Panc1 (cell line): ENCODE measurements around the gene KRT5. TPM values are rescaled to one million over a fixed set of nuclear protein-coding genes. Genes with fewer than 3 reads are reported as not detected.

Experiments
- ATAC-seq: fragments of 200-7000 bp; cut with Tn5 transposase; 2 replicates; pipeline ENCODE4 v1.9.1; 2020; ENCODE audit warnings: mild to moderate bottlenecking, moderate library complexity
- BruUV-seq: library from RNA; stranded (reverse); fragments of 400-500 nt; replicated peaks from 2 replicates; lab custom pipeline; 2021; lab: Mats Ljungman, UMichigan
- CTCF ChIA-PET: fragments of 300-600 bp; sonication (Branson Sonifier 250); formaldehyde crosslinking; loops from one replicate; lab custom pipeline; 2022; ENCODE audit warnings: antibody characterized with exemption; lab: Charles Lee
- POLR2A ChIA-PET: fragments of 300-600 bp; sonication (Branson Sonifier 250); formaldehyde crosslinking; loops from one replicate; lab custom pipeline; 2022; ENCODE audit warnings: antibody characterized with exemption; lab: Charles Lee
- DNase-seq: peaks from one replicate; pipeline ENCODE4 v3.0.0-alpha.2; 2010; ENCODE audit warnings: low read depth, low spot score
- H3K27ac ChIP-seq: 2 replicates; pipeline ENCODE4 v1.5.1; 2011; ENCODE audit warnings: mild to moderate bottlenecking, low read length, inconsistent platforms
- H3K27me3 ChIP-seq: fragments of 200-500 bp; sonication (Bioruptor generic); 2 replicates; pipeline ENCODE4 v1.6.0; 2014; ENCODE audit warnings: low read length, inconsistent platforms; ENCODE audit not compliant: control insufficient read depth, insufficient read depth
- H3K36me3 ChIP-seq: fragments of 200-500 bp; sonication (Bioruptor generic); 2 replicates; pipeline ENCODE4 v1.5.1; 2014; ENCODE audit warnings: inconsistent platforms, mild to moderate bottlenecking, low read length, moderate library complexity; ENCODE audit not compliant: control insufficient read depth, insufficient read depth
- H3K4me1 ChIP-seq: 2 replicates; pipeline ENCODE4 v1.5.1; 2011; ENCODE audit warnings: inconsistent platforms, mild to moderate bottlenecking, low read length, moderate library complexity; ENCODE audit not compliant: control insufficient read depth, insufficient read depth
- H3K4me3 ChIP-seq, 2 experiments: 2 replicates each; pipeline ENCODE4 v1.5.1; 2011 to 2012; ENCODE audit warnings: low read depth in 2 of 2, low read length in 2 of 2, mild to moderate bottlenecking in 2 of 2, inconsistent platforms in 1 of 2, moderate library complexity in 1 of 2
- H3K9me3 ChIP-seq: fragments of 200-500 bp; sonication (Bioruptor generic); 2 replicates; pipeline ENCODE4 v1.5.1; 2014; ENCODE audit warnings: low read depth, mild to moderate bottlenecking, inconsistent platforms, low read length, moderate library complexity; ENCODE audit not compliant: control insufficient read depth, insufficient read depth
- POLR2AphosphoS5 ChIP-seq: IDR thresholded peaks from 2 replicates; pipeline ENCODE4 v1.6.1; 2012; ENCODE audit warnings: mild to moderate bottlenecking, low read depth, low read length, moderate library complexity
- SIN3A ChIP-seq: IDR thresholded peaks from 2 replicates; pipeline ENCODE4 v1.6.1; 2012; ENCODE audit warnings: low read depth, mild to moderate bottlenecking, low read length, moderate library complexity, borderline replicate concordance; ENCODE audit not compliant: insufficient read depth
- TCF7L2 ChIP-seq: IDR thresholded peaks from 2 replicates; pipeline ENCODE4 v1.6.1; 2011; ENCODE audit warnings: mild to moderate bottlenecking, low read depth, low read length, inconsistent platforms
- in situ Hi-C: cut with HindIII; loops from 2 replicates; pipeline ENCODE4 v1.10.0; 2016; ENCODE audit warnings: low sequenced_read_pairs, low pct_unique_long_range_greater_than_20kb
- intact Hi-C: fragments of 100-400 bp; cut with micrococcal nuclease; formaldehyde crosslinking; loops from one replicate; pipeline ENCODE4 v1.10.0; 2022; ENCODE audit not compliant: unreplicated experiment
- total RNA-seq: library from RNA; stranded (reverse); gene quantifications from one replicate; pipeline ENCODE4 v1.2.1, GENCODE V29; 2021; ENCODE audit not compliant: unreplicated experiment
- TF ChIP-seq, protein P1 (sequence below): fragments of 450-650 bp; IDR thresholded peaks from 2 replicates; pipeline ENCODE4 v1.5.1; 2017; ENCODE audit warnings: mild to moderate bottlenecking
- TF ChIP-seq, protein P2 (sequence below), 2 experiments: IDR thresholded peaks; 2 replicates each; pipeline ENCODE4 v1.6.1; 2011 to 2012; ENCODE audit warnings: low read depth in 2 of 2, control low read depth in 1 of 2, low read length in 1 of 2, mild to moderate bottlenecking in 1 of 2, moderate library complexity in 1 of 2; ENCODE audit not compliant: insufficient read depth in 1 of 2

KRT5 gene
- total RNA-seq, 1 experiment from 2014 or later, result not detected

DNA sequence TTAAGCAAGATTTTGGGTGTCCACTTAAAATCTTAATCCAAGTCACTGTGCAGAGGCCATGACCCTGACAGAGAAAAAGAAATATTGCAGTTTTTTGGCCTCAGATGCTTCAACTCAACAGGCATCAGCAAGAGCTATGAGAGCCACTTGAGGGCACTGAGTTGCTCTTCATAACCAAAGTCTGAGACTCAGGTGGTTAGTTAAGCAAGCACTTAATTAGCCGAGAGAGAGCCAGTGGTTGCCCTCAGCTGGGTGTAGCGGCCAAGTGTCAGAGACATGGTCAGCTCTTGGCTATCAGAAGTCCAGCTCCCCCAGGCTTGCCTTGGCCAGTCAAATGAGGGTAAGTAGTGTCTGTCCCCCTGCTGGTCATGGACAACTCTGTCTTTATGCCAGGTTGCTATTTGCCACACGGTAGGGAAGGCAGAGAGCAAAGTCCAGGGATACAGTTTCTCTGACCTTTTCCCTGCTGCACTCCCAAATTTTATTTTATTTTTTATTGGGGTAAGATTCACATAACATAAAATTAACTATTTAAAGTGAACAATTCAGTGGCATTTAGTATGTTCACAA lies 41.8 kb upstream of the KRT5 start:
- Histone ChIP-seq H3K9me3 (no peaks in the 10 kb centered on the region), H3K4me3 (no peak overlapping the region), H3K27me3 (peaks cover 29% of the 10 kb centered on the region), H3K27ac (no peak overlapping the region), H3K4me1 (no peaks in the 10 kb centered on the region), H3K36me3 (no peaks in the 10 kb centered on the region)
- DNase-seq, result no peak
- in situ Hi-C loops (no loop called here), intact Hi-C loops (no loop called here)
- ChIA-PET POLR2A (interaction anchor here (0.7 kb wide), 1 partner anchor 790 kb away, joined by 6 read pairs; no protein-coding TSS in a partner anchor), CTCF (no interaction called here)
- TF ChIP-seq SIN3A (no peak), POLR2AphosphoS5 (no peak), TCF7L2 (no peak)
- TF ChIP-seq, protein P1, sequence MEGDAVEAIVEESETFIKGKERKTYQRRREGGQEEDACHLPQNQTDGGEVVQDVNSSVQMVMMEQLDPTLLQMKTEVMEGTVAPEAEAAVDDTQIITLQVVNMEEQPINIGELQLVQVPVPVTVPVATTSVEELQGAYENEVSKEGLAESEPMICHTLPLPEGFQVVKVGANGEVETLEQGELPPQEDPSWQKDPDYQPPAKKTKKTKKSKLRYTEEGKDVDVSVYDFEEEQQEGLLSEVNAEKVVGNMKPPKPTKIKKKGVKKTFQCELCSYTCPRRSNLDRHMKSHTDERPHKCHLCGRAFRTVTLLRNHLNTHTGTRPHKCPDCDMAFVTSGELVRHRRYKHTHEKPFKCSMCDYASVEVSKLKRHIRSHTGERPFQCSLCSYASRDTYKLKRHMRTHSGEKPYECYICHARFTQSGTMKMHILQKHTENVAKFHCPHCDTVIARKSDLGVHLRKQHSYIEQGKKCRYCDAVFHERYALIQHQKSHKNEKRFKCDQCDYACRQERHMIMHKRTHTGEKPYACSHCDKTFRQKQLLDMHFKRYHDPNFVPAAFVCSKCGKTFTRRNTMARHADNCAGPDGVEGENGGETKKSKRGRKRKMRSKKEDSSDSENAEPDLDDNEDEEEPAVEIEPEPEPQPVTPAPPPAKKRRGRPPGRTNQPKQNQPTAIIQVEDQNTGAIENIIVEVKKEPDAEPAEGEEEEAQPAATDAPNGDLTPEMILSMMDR, result no peak
- TF ChIP-seq, protein P2, sequence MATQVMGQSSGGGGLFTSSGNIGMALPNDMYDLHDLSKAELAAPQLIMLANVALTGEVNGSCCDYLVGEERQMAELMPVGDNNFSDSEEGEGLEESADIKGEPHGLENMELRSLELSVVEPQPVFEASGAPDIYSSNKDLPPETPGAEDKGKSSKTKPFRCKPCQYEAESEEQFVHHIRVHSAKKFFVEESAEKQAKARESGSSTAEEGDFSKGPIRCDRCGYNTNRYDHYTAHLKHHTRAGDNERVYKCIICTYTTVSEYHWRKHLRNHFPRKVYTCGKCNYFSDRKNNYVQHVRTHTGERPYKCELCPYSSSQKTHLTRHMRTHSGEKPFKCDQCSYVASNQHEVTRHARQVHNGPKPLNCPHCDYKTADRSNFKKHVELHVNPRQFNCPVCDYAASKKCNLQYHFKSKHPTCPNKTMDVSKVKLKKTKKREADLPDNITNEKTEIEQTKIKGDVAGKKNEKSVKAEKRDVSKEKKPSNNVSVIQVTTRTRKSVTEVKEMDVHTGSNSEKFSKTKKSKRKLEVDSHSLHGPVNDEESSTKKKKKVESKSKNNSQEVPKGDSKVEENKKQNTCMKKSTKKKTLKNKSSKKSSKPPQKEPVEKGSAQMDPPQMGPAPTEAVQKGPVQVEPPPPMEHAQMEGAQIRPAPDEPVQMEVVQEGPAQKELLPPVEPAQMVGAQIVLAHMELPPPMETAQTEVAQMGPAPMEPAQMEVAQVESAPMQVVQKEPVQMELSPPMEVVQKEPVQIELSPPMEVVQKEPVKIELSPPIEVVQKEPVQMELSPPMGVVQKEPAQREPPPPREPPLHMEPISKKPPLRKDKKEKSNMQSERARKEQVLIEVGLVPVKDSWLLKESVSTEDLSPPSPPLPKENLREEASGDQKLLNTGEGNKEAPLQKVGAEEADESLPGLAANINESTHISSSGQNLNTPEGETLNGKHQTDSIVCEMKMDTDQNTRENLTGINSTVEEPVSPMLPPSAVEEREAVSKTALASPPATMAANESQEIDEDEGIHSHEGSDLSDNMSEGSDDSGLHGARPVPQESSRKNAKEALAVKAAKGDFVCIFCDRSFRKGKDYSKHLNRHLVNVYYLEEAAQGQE (IDR thresholded peaks at IDR 0.05; ENCODE audit: insufficient read depth in 1 of 2, low read depth in 2 of 2, low read length in 1 of 2), result no peak
- peak; percentile 66 for ATAC-seq
- BruUV-seq, result no TSS peak

DNA sequence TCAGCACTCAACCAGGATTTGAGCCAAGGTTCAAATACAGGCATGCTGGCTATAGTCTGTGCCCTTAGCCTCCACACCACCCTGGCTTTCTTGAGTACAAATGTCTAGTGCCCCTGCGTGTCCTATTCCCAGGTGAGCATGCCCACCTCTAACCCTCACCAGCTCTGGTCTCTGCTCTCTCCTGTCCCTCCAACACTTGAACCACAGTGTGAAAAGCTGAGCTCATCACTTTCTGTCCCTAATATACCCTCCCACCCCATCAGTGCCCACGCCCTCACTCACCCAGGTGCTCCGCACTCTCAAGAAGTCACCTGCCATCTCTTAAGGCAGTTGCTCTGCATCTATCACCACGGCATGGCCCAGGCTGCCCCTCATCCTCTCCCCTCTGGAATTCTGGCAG lies 39.8 kb upstream of the KRT5 start:
- POLR2A ChIA-PET, result no interaction called here
- H3K27ac ChIP-seq, result no peak overlapping the region
- intact Hi-C loops (no loop called here), in situ Hi-C loops (no loop called here)
- DNase-seq, result no peak
- H3K9me3 ChIP-seq, result no peaks in the 10 kb centered on the region
- CTCF ChIA-PET, result interaction anchor here (0.5 to 0.7 kb wide), 3 partner anchors 188 to 466 kb away, joined by 3 read pairs; no protein-coding TSS in a partner anchor
- H3K4me1 ChIP-seq, result no peaks in the 10 kb centered on the region
- no peaks in the 10 kb centered on the region for H3K36me3 ChIP-seq
- peaks cover 24% of the 10 kb centered on the region for H3K27me3 ChIP-seq
- no peak for ATAC-seq
- BruUV-seq, result no TSS peak
- H3K4me3 ChIP-seq, result no peak overlapping the region
- TF ChIP-seq POLR2AphosphoS5 (no peak), SIN3A (no peak), TCF7L2 (no peak)
- TF ChIP-seq, protein P1, result no peak
- TF ChIP-seq, protein P2 (IDR thresholded peaks at IDR 0.05; ENCODE audit: insufficient read depth in 1 of 2, low read depth in 2 of 2, low read length in 1 of 2), result no peak
